ENCODE data around the gene MORN1.

The MORN1 gene

DNA sequence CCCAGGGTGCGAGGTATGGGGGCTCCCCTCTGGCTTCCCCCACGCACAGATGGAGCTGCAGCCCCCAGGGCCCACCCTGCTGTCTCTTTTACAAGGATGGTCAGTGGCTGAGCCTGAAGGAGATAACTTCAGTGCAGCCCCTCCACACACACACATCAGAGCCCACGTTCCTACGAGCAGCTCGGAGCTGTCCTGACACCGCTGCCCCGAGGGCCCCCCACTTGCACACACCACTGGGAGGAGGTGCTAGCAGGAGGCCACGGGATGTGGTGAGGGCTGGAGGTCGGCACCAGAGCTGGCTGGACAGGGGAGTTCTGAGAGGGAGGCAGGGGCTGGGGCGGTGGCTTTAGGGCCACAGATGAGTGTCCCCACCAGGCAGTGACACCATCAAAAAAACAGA lies 53.9 kb downstream of the MORN1 start:
- Histone ChIP-seq H3K4me1 (ENCODE audit: low read length) (no peaks in the 10 kb centered on the region), H3K9ac (ENCODE audit: low read length) (no peak overlapping the region), H3K9me2 (replicated peaks; ENCODE audit: insufficient read depth, low read length) (no peaks in the 10 kb centered on the region), H3K4me3 (ENCODE audit: low read length) (no peak overlapping the region), H3K27me3 (replicated peaks; ENCODE audit: insufficient read depth, low read length) (peaks cover 100% of the 10 kb centered on the region), H3K4me2 (ENCODE audit: low read depth, low read length) (no peak overlapping the region), H3K27ac (ENCODE audit: low read length) (no peak overlapping the region), H4K20me1 (ENCODE audit: insufficient read depth, low read length) (no peaks in the 10 kb centered on the region), H3K9me3 (replicated peaks; ENCODE audit: insufficient read depth, low read length) (no peaks in the 10 kb centered on the region), H3F3A (ENCODE audit: insufficient read depth, low read length) (peaks cover 5% of the 10 kb centered on the region), H2AFZ (ENCODE audit: low read length) (no peak overlapping the region), H3K36me3 (replicated peaks; ENCODE audit: insufficient read depth, low read length) (no peaks in the 10 kb centered on the region), H3K79me2 (ENCODE audit: low read length) (no peaks in the 10 kb centered on the region)
- TF ChIP-seq EZH2phosphoT487 (IDR thresholded peaks at IDR 0.05; ENCODE audit: low read length) (no peak), EZH2 (optimal IDR thresholded peaks at IDR 0.05; ENCODE audit: low read depth, low read length) (no peak)
- TF ChIP-seq, protein P1, sequence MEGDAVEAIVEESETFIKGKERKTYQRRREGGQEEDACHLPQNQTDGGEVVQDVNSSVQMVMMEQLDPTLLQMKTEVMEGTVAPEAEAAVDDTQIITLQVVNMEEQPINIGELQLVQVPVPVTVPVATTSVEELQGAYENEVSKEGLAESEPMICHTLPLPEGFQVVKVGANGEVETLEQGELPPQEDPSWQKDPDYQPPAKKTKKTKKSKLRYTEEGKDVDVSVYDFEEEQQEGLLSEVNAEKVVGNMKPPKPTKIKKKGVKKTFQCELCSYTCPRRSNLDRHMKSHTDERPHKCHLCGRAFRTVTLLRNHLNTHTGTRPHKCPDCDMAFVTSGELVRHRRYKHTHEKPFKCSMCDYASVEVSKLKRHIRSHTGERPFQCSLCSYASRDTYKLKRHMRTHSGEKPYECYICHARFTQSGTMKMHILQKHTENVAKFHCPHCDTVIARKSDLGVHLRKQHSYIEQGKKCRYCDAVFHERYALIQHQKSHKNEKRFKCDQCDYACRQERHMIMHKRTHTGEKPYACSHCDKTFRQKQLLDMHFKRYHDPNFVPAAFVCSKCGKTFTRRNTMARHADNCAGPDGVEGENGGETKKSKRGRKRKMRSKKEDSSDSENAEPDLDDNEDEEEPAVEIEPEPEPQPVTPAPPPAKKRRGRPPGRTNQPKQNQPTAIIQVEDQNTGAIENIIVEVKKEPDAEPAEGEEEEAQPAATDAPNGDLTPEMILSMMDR (IDR thresholded peaks at IDR 0.05; ENCODE audit: low read length): no peak
- DNase-seq: no peak

DNA sequence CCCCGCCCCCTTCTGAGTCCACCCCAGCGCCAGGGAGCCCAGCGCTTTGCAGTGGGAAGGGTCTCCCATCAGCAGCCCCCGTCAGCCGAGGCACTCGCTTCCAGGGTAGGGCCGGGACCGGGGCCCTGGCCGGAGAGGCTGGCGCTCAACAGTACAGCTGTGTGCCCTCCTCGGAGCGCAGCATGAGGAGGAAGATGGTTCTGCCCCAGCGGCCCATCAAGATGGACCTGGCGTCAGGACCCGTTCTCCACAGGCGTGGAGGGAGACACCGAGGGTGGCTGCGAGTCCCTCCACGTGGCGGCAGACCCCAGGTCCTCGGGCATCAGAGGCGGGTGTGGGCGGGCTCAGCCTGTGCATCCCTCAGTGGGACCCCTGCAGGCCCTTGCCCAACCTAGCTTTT lies 54.3 kb downstream of the MORN1 start:
- H3K9me2 ChIP-seq (replicated peaks; ENCODE audit: insufficient read depth, low read length): no peaks in the 10 kb centered on the region
- no peaks in the 10 kb centered on the region for H3K4me1 ChIP-seq (ENCODE audit: low read length)
- H3K9ac ChIP-seq (ENCODE audit: low read length): no peak overlapping the region
- TF ChIP-seq, protein P1 (IDR thresholded peaks at IDR 0.05; ENCODE audit: low read length): no peak
- TF ChIP-seq EZH2 (optimal IDR thresholded peaks at IDR 0.05; ENCODE audit: low read depth, low read length): no peak
- TF ChIP-seq EZH2phosphoT487 (IDR thresholded peaks at IDR 0.05; ENCODE audit: low read length): no peak
- H4K20me1 ChIP-seq (ENCODE audit: insufficient read depth, low read length): no peaks in the 10 kb centered on the region
- H3K36me3 ChIP-seq (replicated peaks; ENCODE audit: insufficient read depth, low read length): no peaks in the 10 kb centered on the region
- peaks cover 5% of the 10 kb centered on the region for H3F3A ChIP-seq (ENCODE audit: insufficient read depth, low read length)
- H3K27me3 ChIP-seq (replicated peaks; ENCODE audit: insufficient read depth, low read length): peaks cover 100% of the 10 kb centered on the region
- H3K27ac ChIP-seq (ENCODE audit: low read length): no peak overlapping the region
- H3K4me3 ChIP-seq (ENCODE audit: low read length): no peak overlapping the region
- H3K9me3 ChIP-seq (replicated peaks; ENCODE audit: insufficient read depth, low read length): no peaks in the 10 kb centered on the region
- no peaks in the 10 kb centered on the region for H3K79me2 ChIP-seq (ENCODE audit: low read length)
- H2AFZ ChIP-seq (ENCODE audit: low read length): no peak overlapping the region
- no peak for DNase-seq
- no peak overlapping the region for H3K4me2 ChIP-seq (ENCODE audit: low read depth, low read length)

DNA sequence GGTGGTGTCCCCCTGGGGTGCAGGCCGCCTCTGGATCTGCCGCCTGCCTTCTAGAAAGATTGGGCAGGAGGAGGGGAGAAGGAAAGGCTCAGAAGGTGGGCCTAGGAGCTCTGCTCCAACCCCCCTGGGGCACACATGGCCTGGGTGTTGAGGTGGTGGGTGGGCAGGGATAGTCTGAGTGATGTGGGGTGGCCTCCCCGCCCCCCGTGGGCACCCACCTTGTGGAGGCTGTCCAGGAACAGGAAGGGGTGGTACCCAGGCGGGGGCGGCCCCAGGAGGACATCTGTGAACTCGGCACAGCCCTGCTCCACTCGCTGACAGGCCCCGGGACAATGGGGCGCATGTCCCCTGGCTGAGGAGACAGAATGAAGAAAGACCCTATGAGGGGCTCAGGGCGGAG lies 54.9 kb downstream of the MORN1 start:
- Histone ChIP-seq H3K27ac (ENCODE audit: low read length) (no peak overlapping the region), H3K4me3 (ENCODE audit: low read length) (no peak overlapping the region), H3K9me3 (replicated peaks; ENCODE audit: insufficient read depth, low read length) (no peaks in the 10 kb centered on the region), H3K9ac (ENCODE audit: low read length) (no peak overlapping the region), H2AFZ (ENCODE audit: low read length) (no peak overlapping the region), H4K20me1 (ENCODE audit: insufficient read depth, low read length) (no peaks in the 10 kb centered on the region), H3K4me1 (ENCODE audit: low read length) (no peaks in the 10 kb centered on the region), H3K36me3 (replicated peaks; ENCODE audit: insufficient read depth, low read length) (no peaks in the 10 kb centered on the region), H3F3A (ENCODE audit: insufficient read depth, low read length) (peaks cover 5% of the 10 kb centered on the region), H3K79me2 (ENCODE audit: low read length) (no peaks in the 10 kb centered on the region), H3K9me2 (replicated peaks; ENCODE audit: insufficient read depth, low read length) (no peaks in the 10 kb centered on the region), H3K27me3 (replicated peaks; ENCODE audit: insufficient read depth, low read length) (peaks cover 97% of the 10 kb centered on the region), H3K4me2 (ENCODE audit: low read depth, low read length) (no peak overlapping the region)
- no peak for DNase-seq
- TF ChIP-seq, protein P1 (IDR thresholded peaks at IDR 0.05; ENCODE audit: low read length): no peak
- TF ChIP-seq EZH2 (optimal IDR thresholded peaks at IDR 0.05; ENCODE audit: low read depth, low read length) (no peak), EZH2phosphoT487 (IDR thresholded peaks at IDR 0.05; ENCODE audit: low read length) (no peak)

All from MM.1S (cell line).